Fibroblast of lung (primary cell): ENCODE measurements around the gene PITPNB. TPM values are rescaled to one million over a fixed set of nuclear protein-coding genes. Genes with fewer than 3 reads are reported as not detected.

ENCODE experiments used
- DNase-seq, 2 donors: peaks; one replicate each; pipeline versions ENCODE4 v3.0.0 to v3.0.0-alpha.2; 2010; ENCODE audit warnings: low read depth in 2 of 2
- H2AFZ ChIP-seq: 2 replicates; pipeline ENCODE4 v1.5.1; 2012; ENCODE audit warnings: low read length, control low read depth, inconsistent platforms
- H3K27ac ChIP-seq: 2 replicates; pipeline ENCODE4 v1.5.1; 2011; ENCODE audit warnings: low read length, control low read depth; ENCODE audit not compliant: insufficient read depth
- H3K27me3 ChIP-seq: 2 replicates; pipeline ENCODE4 v1.5.1; 2011; ENCODE audit warnings: mild to moderate bottlenecking, low read length; ENCODE audit not compliant: control insufficient read depth, insufficient read depth
- H3K36me3 ChIP-seq: 2 replicates; pipeline ENCODE4 v1.5.1; 2011; ENCODE audit warnings: low read length; ENCODE audit not compliant: control insufficient read depth, insufficient read depth
- H3K4me1 ChIP-seq: 2 replicates; pipeline ENCODE4 v1.5.1; 2011; ENCODE audit warnings: low read length; ENCODE audit not compliant: control insufficient read depth, insufficient read depth; ENCODE audit errors: extremely low read depth
- H3K4me2 ChIP-seq: 2 replicates; pipeline ENCODE4 v1.5.1; 2011; ENCODE audit warnings: low read length, control low read depth; ENCODE audit not compliant: insufficient read depth; ENCODE audit errors: extremely low read depth
- H3K4me3 ChIP-seq, 4 experiments: fragments of 200-600 bp in 1 of 4; sonication (generic) in 1 of 4; replicated peaks in 1 of 4; 2 replicates each; pipeline ENCODE4 v1.5.1; 2011 to 2016; ENCODE audit warnings: low read length in 4 of 4, low read depth in 3 of 4, mild to moderate bottlenecking in 3 of 4, control low read depth in 2 of 4, inconsistent platforms in 1 of 4, mixed read lengths in 1 of 4; ENCODE audit not compliant: insufficient read depth in 1 of 4; ENCODE audit errors: control extremely low read depth in 1 of 4
- H3K79me2 ChIP-seq: 2 replicates; pipeline ENCODE4 v1.5.1; 2012; ENCODE audit warnings: mild to moderate bottlenecking, low read length, inconsistent platforms; ENCODE audit not compliant: control insufficient read depth, insufficient read depth
- H3K9ac ChIP-seq: 2 replicates; pipeline ENCODE4 v1.5.1; 2011; ENCODE audit warnings: mild to moderate bottlenecking, low read length, control low read depth; ENCODE audit not compliant: insufficient read depth
- H3K9me3 ChIP-seq: 2 replicates; pipeline ENCODE4 v1.5.1; 2012; ENCODE audit warnings: low read depth, low read length; ENCODE audit not compliant: control insufficient read depth, insufficient read depth
- H4K20me1 ChIP-seq: 2 replicates; pipeline ENCODE4 v1.5.1; 2011; ENCODE audit warnings: low read length; ENCODE audit not compliant: control insufficient read depth, insufficient read depth; ENCODE audit errors: extremely low read depth
- EZH2 ChIP-seq: IDR thresholded peaks from 2 replicates; pipeline ENCODE4 v1.5.1; 2012; ENCODE audit warnings: low read length, control low read depth, mild to moderate bottlenecking; ENCODE audit errors: missing control alignments
- polyA plus RNA-seq, 2 donors: library from polyadenylated mRNA; depleted of rRNA in 1 of 2; stranded (reverse) in 1 of 2; unstranded in 1 of 2; fragments of >200 nt; gene quantifications; 2 replicates each; pipeline ENCODE4 v1.2.1, GENCODE V29; 2011 to 2012; ENCODE audit warnings: missing spikeins in 1 of 2
- total RNA-seq: library from RNA; depleted of rRNA; stranded (reverse); fragments of >200 nt; gene quantifications from 2 replicates; pipeline ENCODE4 v1.2.1, GENCODE V29; 2014
- TF ChIP-seq, protein P1 (sequence below), 2 donors: IDR thresholded peaks in 1 of 2; conservative IDR thresholded peaks in 1 of 2; 1 replicate in 1 of 2; 2 replicates in 1 of 2; pipeline ENCODE4 v1.5.1; 2011 to 2012; ENCODE audit warnings: low read length in 2 of 2, control low read depth in 1 of 2, inconsistent platforms in 1 of 2, low read depth in 1 of 2, mild to moderate bottlenecking in 1 of 2

PITPNB gene
- total and polyA plus RNA-seq, 2 donors (not counting 1 experiment from before 2014, with no cell fraction given), result 42.4 to 79.4 TPM

DNA sequence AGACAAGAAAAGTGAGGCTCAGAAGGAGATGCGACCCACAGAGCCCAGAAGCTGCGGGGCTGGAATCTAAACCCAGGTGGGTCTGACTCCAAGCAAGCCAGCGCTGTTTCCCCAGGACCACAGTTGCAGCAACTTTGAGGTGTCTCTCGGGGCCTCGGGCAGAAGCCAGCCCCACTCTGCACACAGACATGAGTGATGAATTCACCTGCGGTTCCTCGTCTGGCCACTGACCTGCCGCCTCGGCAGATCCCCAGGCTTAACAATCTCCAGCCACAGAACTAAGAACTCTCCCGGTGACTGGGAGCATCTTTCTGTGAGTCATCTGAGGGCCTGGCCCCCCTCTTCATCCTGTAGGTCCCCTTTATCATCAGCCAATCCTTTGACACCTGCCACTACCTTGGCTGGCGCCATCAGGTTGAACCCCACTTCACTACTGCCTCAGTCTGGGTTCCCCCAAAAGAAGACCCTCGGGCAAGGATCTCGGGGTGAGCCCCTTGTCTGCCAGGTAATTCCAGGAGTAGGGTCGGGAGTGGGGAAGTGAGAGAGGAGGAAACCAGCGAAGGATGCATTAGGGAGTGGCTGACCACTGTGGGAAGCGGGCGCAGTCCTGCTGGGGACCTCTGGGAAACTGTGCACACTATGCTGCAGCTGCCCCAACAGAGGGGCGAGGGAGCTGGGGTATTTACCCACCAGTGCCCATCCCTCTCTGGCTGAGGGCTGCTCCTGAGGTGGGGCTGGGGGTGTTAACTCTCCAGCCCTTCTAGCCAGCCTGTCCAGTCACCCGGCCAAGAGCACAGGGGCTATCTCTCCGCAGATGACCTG is 84.5 kb downstream of the PITPNB start:
- no peak overlapping the region for H3K4me3 ChIP-seq
- no peak overlapping the region for H3K9ac ChIP-seq
- H3K27me3 ChIP-seq, result no peaks in the 10 kb centered on the region
- no peak for DNase-seq
- no peak overlapping the region for H2AFZ ChIP-seq
- H3K9me3 ChIP-seq, result no peaks in the 10 kb centered on the region
- H3K79me2 ChIP-seq, result no peaks in the 10 kb centered on the region
- H3K36me3 ChIP-seq, result no peaks in the 10 kb centered on the region
- no peak overlapping the region for H3K4me2 ChIP-seq
- peaks cover 4% of the 10 kb centered on the region for H3K4me1 ChIP-seq
- H4K20me1 ChIP-seq, result no peaks in the 10 kb centered on the region
- no peak overlapping the region for H3K27ac ChIP-seq
- TF ChIP-seq, protein P1, sequence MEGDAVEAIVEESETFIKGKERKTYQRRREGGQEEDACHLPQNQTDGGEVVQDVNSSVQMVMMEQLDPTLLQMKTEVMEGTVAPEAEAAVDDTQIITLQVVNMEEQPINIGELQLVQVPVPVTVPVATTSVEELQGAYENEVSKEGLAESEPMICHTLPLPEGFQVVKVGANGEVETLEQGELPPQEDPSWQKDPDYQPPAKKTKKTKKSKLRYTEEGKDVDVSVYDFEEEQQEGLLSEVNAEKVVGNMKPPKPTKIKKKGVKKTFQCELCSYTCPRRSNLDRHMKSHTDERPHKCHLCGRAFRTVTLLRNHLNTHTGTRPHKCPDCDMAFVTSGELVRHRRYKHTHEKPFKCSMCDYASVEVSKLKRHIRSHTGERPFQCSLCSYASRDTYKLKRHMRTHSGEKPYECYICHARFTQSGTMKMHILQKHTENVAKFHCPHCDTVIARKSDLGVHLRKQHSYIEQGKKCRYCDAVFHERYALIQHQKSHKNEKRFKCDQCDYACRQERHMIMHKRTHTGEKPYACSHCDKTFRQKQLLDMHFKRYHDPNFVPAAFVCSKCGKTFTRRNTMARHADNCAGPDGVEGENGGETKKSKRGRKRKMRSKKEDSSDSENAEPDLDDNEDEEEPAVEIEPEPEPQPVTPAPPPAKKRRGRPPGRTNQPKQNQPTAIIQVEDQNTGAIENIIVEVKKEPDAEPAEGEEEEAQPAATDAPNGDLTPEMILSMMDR (conservative IDR thresholded peaks at IDR 0.05 in 1 of 2, IDR thresholded peaks at IDR 0.05 in 1 of 2; ENCODE audit: low read depth in 1 of 2, low read length in 2 of 2), result no peak
- TF ChIP-seq EZH2, result no peak

DNA sequence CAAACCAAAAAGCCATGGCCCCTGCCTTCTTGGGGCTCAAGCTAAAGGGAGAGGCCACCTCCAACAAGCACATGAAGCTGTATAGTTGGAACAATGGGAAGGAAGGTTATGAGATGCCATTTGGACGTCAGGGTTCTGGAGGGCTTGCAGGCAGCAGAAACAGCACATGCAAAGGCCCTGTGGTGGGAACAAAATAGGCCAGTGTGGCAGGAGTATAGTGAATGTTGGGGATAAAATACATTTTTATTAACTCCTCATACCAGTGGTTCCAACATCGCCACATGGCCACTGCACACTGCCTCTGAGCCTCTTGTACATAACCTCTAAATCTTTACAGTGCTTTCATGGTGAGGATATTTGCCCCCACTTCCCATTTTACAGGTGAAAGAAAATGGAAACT is 85.3 kb downstream of the PITPNB start:
- Histone ChIP-seq H3K4me3 (no peak overlapping the region), H3K27ac (no peak overlapping the region), H3K79me2 (no peaks in the 10 kb centered on the region), H3K4me2 (no peak overlapping the region), H3K9ac (no peak overlapping the region), H4K20me1 (no peaks in the 10 kb centered on the region), H3K9me3 (no peaks in the 10 kb centered on the region), H3K4me1 (peaks cover 4% of the 10 kb centered on the region), H3K36me3 (no peaks in the 10 kb centered on the region), H3K27me3 (no peaks in the 10 kb centered on the region), H2AFZ (no peak overlapping the region)
- TF ChIP-seq, protein P1 (conservative IDR thresholded peaks at IDR 0.05 in 1 of 2, IDR thresholded peaks at IDR 0.05 in 1 of 2; ENCODE audit: low read depth in 1 of 2, low read length in 2 of 2), result no peak
- TF ChIP-seq EZH2, result no peak
- no peak for DNase-seq

DNA sequence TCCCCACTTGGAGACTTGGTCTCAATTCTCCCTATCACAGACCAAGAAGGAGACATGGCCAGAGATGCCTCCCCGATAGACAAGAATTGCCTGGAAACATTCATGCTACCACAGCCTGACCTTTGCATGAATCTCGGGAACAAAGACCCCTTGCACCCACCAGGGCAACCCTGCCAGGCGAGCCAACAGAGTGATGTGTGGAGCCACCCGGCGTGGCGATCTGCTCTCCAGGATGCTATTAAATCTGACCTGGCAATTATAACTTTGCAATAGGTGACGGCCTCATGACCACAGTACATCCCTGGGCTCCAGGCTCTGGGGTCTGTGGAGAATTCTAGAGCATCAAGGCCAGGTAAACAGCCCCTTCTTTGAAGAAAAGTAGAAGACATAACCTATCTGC is 86.5 kb downstream of the PITPNB start:
- TF ChIP-seq EZH2, result no peak
- TF ChIP-seq, protein P1 (conservative IDR thresholded peaks at IDR 0.05 in 1 of 2, IDR thresholded peaks at IDR 0.05 in 1 of 2; ENCODE audit: low read depth in 1 of 2, low read length in 2 of 2), result no peak
- Histone ChIP-seq H3K9ac (no peak overlapping the region), H3K27ac (no peak overlapping the region), H3K9me3 (no peaks in the 10 kb centered on the region), H3K4me1 (peaks cover 4% of the 10 kb centered on the region), H3K4me3 (no peak overlapping the region), H3K36me3 (no peaks in the 10 kb centered on the region), H4K20me1 (no peaks in the 10 kb centered on the region), H3K27me3 (no peaks in the 10 kb centered on the region), H3K4me2 (no peak overlapping the region), H2AFZ (no peak overlapping the region), H3K79me2 (no peaks in the 10 kb centered on the region)
- no peak for DNase-seq
